Measurements from ENCODE around the gene CDKAL1. TPM values are rescaled to one million over a fixed set of nuclear protein-coding genes. Genes with fewer than 3 reads are reported as not detected.

Gene CDKAL1
- total and polyA plus RNA-seq, 4 donors, result 3.0 to 21.7 (median 9.4) TPM

- no peak for DNase-seq
- Histone ChIP-seq H3K27me3 (ENCODE audit: control insufficient read depth in 1 of 2, insufficient read depth in 2 of 2, low read length in 1 of 2) (no peaks in the 10 kb centered on the region), H3K4me1 (ENCODE audit: control insufficient read depth in 1 of 2, insufficient read depth in 2 of 2, low read length in 2 of 2) (no peaks in the 10 kb centered on the region), H3K4me3 (ENCODE audit: low read length in 2 of 2) (no peak overlapping the region), H3K27ac (ENCODE audit: low read depth in 1 of 2, low read length in 2 of 2) (no peak overlapping the region), H3K9me3 (ENCODE audit: control insufficient read depth, low read length) (no peaks in the 10 kb centered on the region), H3K36me3 (ENCODE audit: control insufficient read depth in 1 of 2, insufficient read depth in 2 of 2, low read length in 1 of 2) (no peaks in the 10 kb centered on the region)
- WGBS, 2 donors, result 94 to 96% methylated on average over 2 of the region's 2 CpGs
- intact Hi-C loops (cut with DNase I), result loop anchor here in 1 of 2 donors (10.0 kb wide), 1 partner anchor 718 kb away; the partner anchor contains the start of gene SOX4
- no peak for ATAC-seq (ENCODE audit: low FRiP score)
Measured at GRCh38 chr6:20876561-20876960, 342.3 kb downstream of the CDKAL1 start.

GRCh38 chr6:20877008-20877937 is 343.0 kb downstream of the CDKAL1 start:
- DNase-seq (peak in 1 of 2 donors; percentile 79), ATAC-seq (ENCODE audit: low FRiP score) (peak; percentile 87)
- Histone ChIP-seq H3K4me3 (ENCODE audit: low read length in 2 of 2) (no peak overlapping the region), H3K27me3 (ENCODE audit: control insufficient read depth in 1 of 2, insufficient read depth in 2 of 2, low read length in 1 of 2) (no peaks in the 10 kb centered on the region), H3K36me3 (ENCODE audit: control insufficient read depth in 1 of 2, insufficient read depth in 2 of 2, low read length in 1 of 2) (no peaks in the 10 kb centered on the region), H3K4me1 (ENCODE audit: control insufficient read depth in 1 of 2, insufficient read depth in 2 of 2, low read length in 2 of 2) (no peaks in the 10 kb centered on the region), H3K27ac (ENCODE audit: low read depth in 1 of 2, low read length in 2 of 2) (peak overlapping the region in 1 of 2 donors; percentile 80), H3K9me3 (ENCODE audit: control insufficient read depth, low read length) (no peaks in the 10 kb centered on the region)
- intact Hi-C loops (cut with DNase I), result loop anchor here in 1 of 2 donors (10.0 kb wide), 1 partner anchor 718 kb away; the partner anchor contains the start of gene SOX4
- WGBS, 2 donors, result 54 to 56% methylated on average over 6 of the region's 6 CpGs

- intact Hi-C loops (cut with DNase I), result loop anchor here in 1 of 2 donors (10.0 kb wide), 1 partner anchor 716 kb away; the partner anchor contains the start of gene SOX4
- ATAC-seq (ENCODE audit: low FRiP score) (no peak), DNase-seq (no peak)
- Histone ChIP-seq H3K27ac (ENCODE audit: low read depth in 1 of 2, low read length in 2 of 2) (no peak overlapping the region), H3K27me3 (ENCODE audit: control insufficient read depth in 1 of 2, insufficient read depth in 2 of 2, low read length in 1 of 2) (no peaks in the 10 kb centered on the region), H3K4me1 (ENCODE audit: control insufficient read depth in 1 of 2, insufficient read depth in 2 of 2, low read length in 2 of 2) (no peaks in the 10 kb centered on the region), H3K36me3 (ENCODE audit: control insufficient read depth in 1 of 2, insufficient read depth in 2 of 2, low read length in 1 of 2) (no peaks in the 10 kb centered on the region), H3K9me3 (ENCODE audit: control insufficient read depth, low read length) (no peaks in the 10 kb centered on the region), H3K4me3 (ENCODE audit: low read length in 2 of 2) (no peak overlapping the region)
- WGBS, 2 donors, result 98 to 100% methylated on average over 1 of the region's 1 CpG
Measured at GRCh38 chr6:20879121-20879520, 344.9 kb downstream of the CDKAL1 start.

DNA sequence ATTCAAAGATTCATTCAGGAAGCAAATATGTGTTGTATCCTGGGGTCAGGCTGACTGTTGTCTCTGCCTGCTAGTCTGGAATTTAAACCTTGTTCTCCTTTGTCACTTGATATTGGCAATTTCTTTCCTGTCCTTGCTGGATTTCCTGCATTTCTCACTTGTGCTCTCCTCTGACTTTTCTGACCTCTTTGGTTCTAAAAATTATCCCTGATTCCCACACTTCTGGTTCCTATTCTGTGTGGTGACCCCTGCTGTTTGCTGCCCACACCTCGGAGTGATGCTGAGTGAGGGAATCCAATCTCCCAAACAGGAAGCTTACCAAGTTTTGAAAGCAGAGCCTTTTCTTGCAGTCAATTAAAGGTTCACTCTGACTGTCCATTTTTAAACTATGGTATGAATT is 345.3 kb downstream of the CDKAL1 start:
- Histone ChIP-seq H3K9me3 (ENCODE audit: control insufficient read depth, low read length) (no peaks in the 10 kb centered on the region), H3K36me3 (ENCODE audit: control insufficient read depth in 1 of 2, insufficient read depth in 2 of 2, low read length in 1 of 2) (no peaks in the 10 kb centered on the region), H3K27ac (ENCODE audit: low read depth in 1 of 2, low read length in 2 of 2) (no peak overlapping the region), H3K27me3 (ENCODE audit: control insufficient read depth in 1 of 2, insufficient read depth in 2 of 2, low read length in 1 of 2) (no peaks in the 10 kb centered on the region), H3K4me1 (ENCODE audit: control insufficient read depth in 1 of 2, insufficient read depth in 2 of 2, low read length in 2 of 2) (no peaks in the 10 kb centered on the region), H3K4me3 (ENCODE audit: low read length in 2 of 2) (no peak overlapping the region)
- intact Hi-C loops (cut with DNase I), result loop anchor here in 1 of 2 donors (10.0 kb wide), 1 partner anchor 715 kb away; the partner anchor contains the start of gene SOX4
- DNase-seq (no peak), ATAC-seq (ENCODE audit: low FRiP score) (no peak)
- WGBS, 2 donors, result 68 to 77% methylated on average over 1 of the region's 1 CpG

DNA sequence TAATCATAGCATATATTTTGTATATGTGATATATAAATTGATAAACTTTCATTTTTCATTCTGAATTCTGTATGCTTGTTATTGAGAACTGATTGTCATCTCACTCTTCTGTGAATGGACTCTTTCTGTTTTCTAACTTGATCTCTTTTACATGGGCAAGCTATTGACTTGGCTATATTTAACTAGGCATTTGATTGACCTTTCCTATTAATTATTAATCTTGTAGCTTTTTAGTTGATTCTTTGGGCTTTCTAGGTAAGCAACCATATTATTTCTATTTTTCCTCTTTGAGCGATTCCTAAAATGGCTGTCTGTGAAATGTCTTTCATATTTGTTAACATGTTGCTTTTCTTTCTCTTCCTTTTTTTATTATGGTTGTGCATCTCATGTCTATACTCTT is 347.1 kb downstream of the CDKAL1 start:
- no peak overlapping the region for H3K4me3 ChIP-seq (ENCODE audit: low read length in 2 of 2)
- intact Hi-C loops (cut with DNase I), result no loop called here
- no peaks in the 10 kb centered on the region for H3K27me3 ChIP-seq (ENCODE audit: control insufficient read depth in 1 of 2, insufficient read depth in 2 of 2, low read length in 1 of 2)
- no peak for ATAC-seq (ENCODE audit: low FRiP score)
- no peak overlapping the region for H3K27ac ChIP-seq (ENCODE audit: low read depth in 1 of 2, low read length in 2 of 2)
- H3K9me3 ChIP-seq (ENCODE audit: control insufficient read depth, low read length), result no peaks in the 10 kb centered on the region
- no peak for DNase-seq
- no peaks in the 10 kb centered on the region for H3K4me1 ChIP-seq (ENCODE audit: control insufficient read depth in 1 of 2, insufficient read depth in 2 of 2, low read length in 2 of 2)
- H3K36me3 ChIP-seq (ENCODE audit: control insufficient read depth in 1 of 2, insufficient read depth in 2 of 2, low read length in 1 of 2), result no peaks in the 10 kb centered on the region
- WGBS, 2 donors, result 93 to 97% methylated on average over 1 of the region's 1 CpG

- ATAC-seq (ENCODE audit: low FRiP score) (no peak), DNase-seq (no peak)
- H3K36me3 ChIP-seq (ENCODE audit: control insufficient read depth in 1 of 2, insufficient read depth in 2 of 2, low read length in 1 of 2), result no peaks in the 10 kb centered on the region
- intact Hi-C loops (cut with DNase I), result no loop called here
- no peaks in the 10 kb centered on the region for H3K4me1 ChIP-seq (ENCODE audit: control insufficient read depth in 1 of 2, insufficient read depth in 2 of 2, low read length in 2 of 2)
- no peak overlapping the region for H3K4me3 ChIP-seq (ENCODE audit: low read length in 2 of 2)
- 94 to 96% methylated on average over 5 of the region's 5 CpGs for WGBS, 2 donors
- H3K27ac ChIP-seq (ENCODE audit: low read depth in 1 of 2, low read length in 2 of 2), result no peak overlapping the region
- no peaks in the 10 kb centered on the region for H3K27me3 ChIP-seq (ENCODE audit: control insufficient read depth in 1 of 2, insufficient read depth in 2 of 2, low read length in 1 of 2)
- no peaks in the 10 kb centered on the region for H3K9me3 ChIP-seq (ENCODE audit: control insufficient read depth, low read length)
Measured at GRCh38 chr6:20882014-20882413, 347.8 kb downstream of the CDKAL1 start.

- Histone ChIP-seq H3K4me1 (ENCODE audit: control insufficient read depth in 1 of 2, insufficient read depth in 2 of 2, low read length in 2 of 2) (no peaks in the 10 kb centered on the region), H3K4me3 (ENCODE audit: low read length in 2 of 2) (no peak overlapping the region), H3K27me3 (ENCODE audit: control insufficient read depth in 1 of 2, insufficient read depth in 2 of 2, low read length in 1 of 2) (no peaks in the 10 kb centered on the region), H3K9me3 (ENCODE audit: control insufficient read depth, low read length) (peaks cover 1% of the 10 kb centered on the region), H3K36me3 (ENCODE audit: control insufficient read depth in 1 of 2, insufficient read depth in 2 of 2, low read length in 1 of 2) (no peaks in the 10 kb centered on the region), H3K27ac (ENCODE audit: low read depth in 1 of 2, low read length in 2 of 2) (no peak overlapping the region)
- no peak for ATAC-seq (ENCODE audit: low FRiP score)
- intact Hi-C loops (cut with DNase I), result no loop called here
- DNase-seq, result no peak
- WGBS, 2 donors, result 95 to 97% methylated on average over 2 of the region's 2 CpGs
Measured at GRCh38 chr6:20885076-20885475, 350.8 kb downstream of the CDKAL1 start.

DNA sequence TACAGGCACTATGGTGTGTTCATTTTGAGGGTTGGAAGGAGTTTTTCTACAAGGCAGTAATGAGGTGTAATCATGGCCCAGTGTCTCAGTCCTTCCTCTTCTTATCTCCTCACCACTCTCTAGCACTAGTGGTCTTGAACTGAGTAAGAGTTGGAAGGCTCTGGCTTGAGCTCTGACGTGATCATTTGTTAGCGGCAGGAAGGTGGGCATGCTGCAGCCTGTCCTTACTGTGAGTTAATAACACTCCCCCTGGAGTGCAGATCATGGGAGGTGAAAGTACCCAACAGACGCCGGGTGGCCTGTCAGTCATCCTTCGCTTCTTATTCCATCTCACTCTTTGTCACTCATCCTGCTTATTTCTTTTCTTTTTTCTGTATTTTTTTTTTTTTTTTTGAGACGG is 356.9 kb downstream of the CDKAL1 start:
- H3K9me3 ChIP-seq (ENCODE audit: control insufficient read depth, low read length), result peaks cover 1% of the 10 kb centered on the region
- intact Hi-C loops (cut with DNase I), result no loop called here
- H3K4me3 ChIP-seq (ENCODE audit: low read length in 2 of 2), result no peak overlapping the region
- no peaks in the 10 kb centered on the region for H3K27me3 ChIP-seq (ENCODE audit: control insufficient read depth in 1 of 2, insufficient read depth in 2 of 2, low read length in 1 of 2)
- H3K27ac ChIP-seq (ENCODE audit: low read depth in 1 of 2, low read length in 2 of 2), result no peak overlapping the region
- H3K36me3 ChIP-seq (ENCODE audit: control insufficient read depth in 1 of 2, insufficient read depth in 2 of 2, low read length in 1 of 2), result no peaks in the 10 kb centered on the region
- ATAC-seq (ENCODE audit: low FRiP score) (no peak), DNase-seq (no peak)
- 96% methylated on average over 6 of the region's 6 CpGs for WGBS, 2 donors
- H3K4me1 ChIP-seq (ENCODE audit: control insufficient read depth in 1 of 2, insufficient read depth in 2 of 2, low read length in 2 of 2), result no peaks in the 10 kb centered on the region

DNA sequence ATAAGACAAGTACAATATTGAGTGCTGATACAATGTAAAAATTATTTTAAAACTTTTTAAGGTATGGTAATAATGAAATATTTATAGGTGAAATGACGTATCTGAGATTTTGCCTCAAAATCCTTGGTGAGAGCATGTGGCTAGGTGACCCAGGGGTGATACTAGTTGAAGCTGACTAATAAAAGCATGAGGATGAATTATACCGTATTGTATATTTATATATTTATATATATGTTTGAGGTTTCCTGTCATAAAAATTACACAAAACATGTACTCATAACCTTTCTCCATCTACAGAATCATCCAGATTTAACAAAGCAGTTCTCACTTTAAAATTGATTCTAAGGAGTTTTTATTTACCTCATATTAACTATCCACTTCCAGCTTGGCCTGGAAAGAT is 358.1 kb downstream of the CDKAL1 start:
- Histone ChIP-seq H3K9me3 (ENCODE audit: control insufficient read depth, low read length) (peaks cover 1% of the 10 kb centered on the region), H3K4me3 (ENCODE audit: low read length in 2 of 2) (no peak overlapping the region), H3K36me3 (ENCODE audit: control insufficient read depth in 1 of 2, insufficient read depth in 2 of 2, low read length in 1 of 2) (no peaks in the 10 kb centered on the region), H3K27ac (ENCODE audit: low read depth in 1 of 2, low read length in 2 of 2) (no peak overlapping the region), H3K27me3 (ENCODE audit: control insufficient read depth in 1 of 2, insufficient read depth in 2 of 2, low read length in 1 of 2) (no peaks in the 10 kb centered on the region), H3K4me1 (ENCODE audit: control insufficient read depth in 1 of 2, insufficient read depth in 2 of 2, low read length in 2 of 2) (no peaks in the 10 kb centered on the region)
- intact Hi-C loops (cut with DNase I), result no loop called here
- DNase-seq (no peak), ATAC-seq (ENCODE audit: low FRiP score) (no peak)
- 91% methylated on average over 2 of the region's 2 CpGs for WGBS, 2 donors
